ENCODE measurements around the gene RAP2C.
A peak's percentile ranks its signal among the peaks of the same experiment; 100 is the strongest.

Gene RAP2C

GRCh38 chrX:132219343-132219768, at the start of gene RAP2C:
Gene RAP2C, minus strand, starts transcription at chrX:132219447. Its CDS starts 2,179 bp downstream, at chrX:132217268.
- DNase-seq = peak; percentile 80 to 84 (median 82)

- no peak for DNase-seq
These were observed 48.1 kb upstream of the RAP2C start for GRCh38 chrX:132267392-132267791.

- DNase-seq = peak in 2 of 3 donors; percentile 3 to 18
These were observed 47.5 kb upstream of the RAP2C start for GRCh38 chrX:132266583-132267355.

GRCh38 chrX:132263127-132263526, 43.9 kb upstream of the RAP2C start:
- no peak for DNase-seq

GRCh38 chrX:132258509-132258908, 39.3 kb upstream of the RAP2C start:
- DNase-seq = no peak

- DNase-seq = no peak
These were observed 37.9 kb upstream of the RAP2C start for GRCh38 chrX:132257116-132257515.

- DNase-seq = no peak
These were observed 16.9 kb upstream of the RAP2C start for GRCh38 chrX:132236121-132236520.

DNA sequence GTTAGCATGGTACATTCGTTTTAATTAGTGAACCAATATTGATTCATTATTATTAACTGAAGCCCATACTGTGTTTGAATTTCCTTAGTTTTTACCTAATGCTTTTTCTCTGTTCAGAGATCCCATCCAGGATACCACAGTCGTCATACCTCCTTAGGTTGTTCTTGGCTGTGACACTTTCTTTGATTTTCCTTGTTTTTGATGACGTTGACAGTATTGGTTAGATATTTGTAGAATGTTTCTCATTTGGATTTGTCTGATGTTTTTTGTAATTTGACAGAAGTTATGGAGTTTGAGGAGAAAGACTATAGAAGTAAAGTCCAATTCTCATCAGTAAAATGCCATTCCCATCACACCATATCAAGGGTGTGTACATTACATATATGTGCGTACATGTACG, 16.2 kb upstream of the RAP2C start:
- DNase-seq = no peak

GRCh38 chrX:132231587-132231986, 12.3 kb upstream of the RAP2C start:
- peak in 2 of 3 donors; percentile 22 to 27 for DNase-seq

GRCh38 chrX:132227383-132228112, 8.3 kb upstream of the RAP2C start:
- peak in 2 of 3 donors; percentile 11 to 25 for DNase-seq

GRCh38 chrX:132226169-132226568, 6.9 kb upstream of the RAP2C start:
- DNase-seq = peak in 2 of 3 donors; percentile 19 to 22

DNA sequence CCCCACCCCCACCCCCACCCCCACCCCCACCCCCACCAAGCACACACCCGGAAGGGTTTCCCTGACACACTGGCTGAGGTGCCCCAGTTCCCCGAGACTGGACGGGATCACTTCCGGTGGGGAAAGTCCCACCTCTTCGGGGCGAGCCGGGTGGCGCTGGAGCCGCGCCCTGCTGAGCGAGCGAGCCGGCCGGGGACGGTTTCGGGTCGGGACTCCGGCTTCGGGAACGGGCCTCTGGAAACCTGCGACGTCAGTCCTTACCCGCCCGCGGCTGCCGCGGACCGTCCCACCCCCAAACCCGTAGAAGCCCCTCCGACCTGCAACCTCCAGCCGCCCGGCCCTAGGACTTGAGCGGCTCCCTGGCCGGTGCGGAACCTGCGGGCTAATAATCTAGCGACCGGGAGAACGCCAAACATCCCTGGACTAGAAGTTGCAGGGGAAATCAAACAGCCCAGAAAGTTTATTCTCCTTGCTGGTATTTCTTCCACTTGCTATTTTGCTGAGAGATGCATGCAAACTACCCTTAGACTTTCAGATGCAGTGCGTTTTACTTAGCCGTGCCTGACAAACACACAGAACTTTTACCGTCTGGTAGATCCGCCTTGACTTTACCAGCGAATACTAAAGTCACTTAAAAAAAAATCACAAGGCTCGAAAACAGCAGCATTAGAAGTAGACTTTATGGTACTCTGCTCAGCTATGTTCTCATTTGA, 991 bp downstream of the RAP2C start:
- peak; percentile 87 to 91 (median 88) for DNase-seq

- DNase-seq = peak; percentile 86 to 93 (median 87)
These were observed 1.8 kb downstream of the RAP2C start for GRCh38 chrX:132217203-132218073.

DNA sequence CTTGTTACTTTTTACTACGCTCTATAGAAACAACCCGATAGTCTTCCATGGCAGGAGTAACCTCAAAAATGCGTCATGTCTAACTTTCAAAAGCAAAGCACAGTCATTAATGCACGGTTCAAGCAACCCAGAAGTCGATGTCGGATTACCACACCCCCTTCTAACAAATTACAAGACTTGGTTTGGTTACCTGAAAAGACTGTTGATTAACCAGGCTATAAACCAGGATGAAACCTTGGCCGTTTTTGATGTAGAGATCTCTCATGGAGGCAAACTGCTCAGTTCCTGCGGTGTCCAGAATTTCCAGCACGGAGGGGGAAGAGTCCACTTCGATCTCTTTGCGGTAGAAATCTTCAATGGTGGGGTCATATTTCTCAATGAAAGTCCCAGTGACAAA, 2.4 kb downstream of the RAP2C start:
- peak; percentile 20 to 51 (median 51) for DNase-seq

GRCh38 chrX:132216283-132216682, 3.0 kb downstream of the RAP2C start:
- peak in 1 of 3 donors; percentile 14 for DNase-seq

DNA sequence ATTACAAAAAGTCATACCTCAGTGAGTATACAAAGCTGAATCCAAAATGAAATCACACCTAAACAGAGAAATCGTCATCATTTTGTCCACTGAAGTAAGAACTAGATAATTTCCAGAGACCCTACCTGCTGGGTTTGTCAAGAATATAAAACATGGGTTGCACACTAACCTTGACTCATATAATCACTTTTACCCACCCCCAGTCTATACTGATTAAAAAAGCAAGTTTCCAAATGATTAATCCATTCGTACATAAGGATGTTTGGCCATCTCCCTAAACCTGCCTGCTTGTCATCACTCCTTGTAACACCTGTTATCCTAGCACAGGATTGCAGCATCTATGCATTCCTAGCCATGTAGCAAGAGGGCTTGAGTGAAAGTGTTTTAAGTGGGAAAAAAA, 4.7 kb downstream of the RAP2C start:
- no peak for DNase-seq

- DNase-seq = no peak
These were observed 9.7 kb downstream of the RAP2C start for GRCh38 chrX:132209527-132209926.

- DNase-seq = no peak
These were observed 10.8 kb downstream of the RAP2C start for GRCh38 chrX:132208422-132208821.

- no peak for DNase-seq
These were observed 11.3 kb downstream of the RAP2C start for GRCh38 chrX:132207996-132208395.

DNA sequence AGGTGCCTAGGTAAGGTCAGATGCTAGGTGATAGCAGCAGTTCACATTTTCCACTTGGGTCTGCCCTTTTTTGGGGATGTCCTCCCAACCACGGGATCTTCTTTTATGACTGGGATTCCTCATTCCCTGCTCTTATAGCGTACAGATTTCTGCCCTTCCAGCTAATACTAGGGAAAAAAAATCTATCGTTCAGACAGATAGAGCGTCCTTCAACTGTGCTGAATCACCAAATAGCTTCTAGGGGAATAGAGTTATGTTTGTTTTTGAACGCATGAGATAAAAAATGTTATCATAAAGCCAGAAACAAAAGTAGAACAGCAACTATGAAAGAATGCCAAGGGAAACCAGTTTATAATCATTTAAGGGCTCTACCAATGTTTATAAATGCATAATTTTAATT, 13.0 kb downstream of the RAP2C start:
- no peak for DNase-seq

DNA sequence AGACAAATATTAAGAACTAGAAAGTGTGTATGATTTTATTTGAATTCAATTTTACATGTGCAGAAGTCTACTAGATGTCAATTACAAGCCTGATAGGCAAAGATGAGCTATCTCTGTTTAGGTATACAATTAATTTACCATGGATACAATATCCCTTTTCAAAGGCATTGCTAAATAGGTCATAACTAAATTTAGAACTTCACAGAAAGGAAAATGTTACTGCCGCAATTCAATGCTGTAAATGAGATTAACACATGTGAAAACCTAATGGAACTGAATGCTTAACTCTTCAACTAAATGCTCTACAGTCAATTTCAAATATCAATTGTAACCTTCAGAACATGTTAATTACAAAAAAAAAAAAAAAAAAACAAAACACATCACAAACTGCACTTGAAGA, 14.6 kb downstream of the RAP2C start:
- DNase-seq = no peak

GRCh38 chrX:132200976-132201375, 18.3 kb downstream of the RAP2C start:
- DNase-seq = no peak

Data from suppressor macrophage treated with lipopolysaccharide for 1 hour (primary cell).